ENCODE measurements around the gene LIN7A.

The LIN7A gene

DNA sequence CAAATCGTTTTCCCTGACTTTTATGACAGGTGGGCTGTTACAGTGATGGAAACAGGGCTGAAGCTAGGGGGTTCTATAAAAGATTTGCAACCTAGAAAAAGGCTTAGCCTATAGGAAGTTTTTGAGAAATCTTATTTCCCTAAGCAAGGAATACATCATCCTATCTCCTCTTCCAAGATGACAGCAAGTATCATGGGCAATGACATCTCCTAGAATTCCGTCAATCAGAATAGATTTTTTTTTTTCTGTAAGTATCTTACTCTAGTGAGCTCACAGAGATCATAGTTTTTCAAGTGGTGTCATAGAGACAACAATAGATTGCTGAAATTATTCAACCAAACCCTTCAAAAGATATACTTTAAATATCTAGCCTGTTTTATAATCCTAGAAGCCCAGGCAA lies 112.2 kb downstream of the LIN7A start:
- Histone ChIP-seq H3K27ac (ENCODE audit: low read length) (no peak overlapping the region), H3K4me1 (ENCODE audit: insufficient read depth, low read length) (peaks cover 6% of the 10 kb centered on the region; the same call in 1 of the 2 replicates), H3K9me3 (ENCODE audit: insufficient read depth, low read depth, low read length) (no peaks in the 10 kb centered on the region), H3K9ac (ENCODE audit: low read depth, low read length) (no peak overlapping the region), H3K27me3 (ENCODE audit: insufficient read depth, low read length) (no peaks in the 10 kb centered on the region), H3K4me3 (ENCODE audit: low read length) (no peak overlapping the region), H3K36me3 (ENCODE audit: insufficient read depth, low read depth, low read length) (no peaks in the 10 kb centered on the region)

- H3K4me3 ChIP-seq (ENCODE audit: low read length) = no peak overlapping the region
- no peak overlapping the region for H3K27ac ChIP-seq (ENCODE audit: low read length)
- no peaks in the 10 kb centered on the region for H3K36me3 ChIP-seq (ENCODE audit: insufficient read depth, low read depth, low read length)
- H3K9ac ChIP-seq (ENCODE audit: low read depth, low read length) = no peak overlapping the region
- H3K4me1 ChIP-seq (ENCODE audit: insufficient read depth, low read length) = peaks cover 6% of the 10 kb centered on the region; the same call in 1 of the 2 replicates
- H3K9me3 ChIP-seq (ENCODE audit: insufficient read depth, low read depth, low read length) = no peaks in the 10 kb centered on the region
- H3K27me3 ChIP-seq (ENCODE audit: insufficient read depth, low read length) = no peaks in the 10 kb centered on the region
Observed at GRCh38 chr12:80823393-80823792, 114.3 kb downstream of the LIN7A start.

GRCh38 chr12:80821513-80822000 lies 116.2 kb downstream of the LIN7A start:
- no peak overlapping the region for H3K27ac ChIP-seq (ENCODE audit: low read length)
- no peaks in the 10 kb centered on the region for H3K36me3 ChIP-seq (ENCODE audit: insufficient read depth, low read depth, low read length)
- H3K4me1 ChIP-seq (ENCODE audit: insufficient read depth, low read length) = peaks cover 6% of the 10 kb centered on the region; the same call in 1 of the 2 replicates
- no peak overlapping the region for H3K9ac ChIP-seq (ENCODE audit: low read depth, low read length)
- H3K27me3 ChIP-seq (ENCODE audit: insufficient read depth, low read length) = no peaks in the 10 kb centered on the region
- H3K9me3 ChIP-seq (ENCODE audit: insufficient read depth, low read depth, low read length) = no peaks in the 10 kb centered on the region
- no peak overlapping the region for H3K4me3 ChIP-seq (ENCODE audit: low read length)

DNA sequence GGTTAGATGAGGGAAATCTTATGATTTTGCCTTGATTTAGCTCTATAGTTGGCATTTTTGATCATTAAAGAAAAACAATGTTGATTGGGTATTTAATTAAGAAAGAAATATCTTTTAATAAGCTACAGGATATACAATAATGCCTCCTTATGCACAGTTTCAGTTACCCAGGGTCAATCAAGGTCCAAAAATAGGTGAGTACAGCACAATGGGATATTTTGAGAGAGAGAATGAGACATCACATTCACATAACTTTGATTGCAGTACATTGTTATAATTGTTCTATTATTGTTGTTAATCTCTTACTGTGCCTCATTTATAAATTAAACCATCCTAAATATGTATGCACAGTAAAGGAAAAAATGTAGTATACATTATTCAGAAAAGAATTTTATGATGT lies 118.9 kb downstream of the LIN7A start:
- no peak overlapping the region for H3K4me3 ChIP-seq (ENCODE audit: low read length)
- no peaks in the 10 kb centered on the region for H3K9me3 ChIP-seq (ENCODE audit: insufficient read depth, low read depth, low read length)
- H3K36me3 ChIP-seq (ENCODE audit: insufficient read depth, low read depth, low read length) = no peaks in the 10 kb centered on the region
- peaks cover 6% of the 10 kb centered on the region; the same call in 1 of the 2 replicates for H3K4me1 ChIP-seq (ENCODE audit: insufficient read depth, low read length)
- H3K27me3 ChIP-seq (ENCODE audit: insufficient read depth, low read length) = no peaks in the 10 kb centered on the region
- H3K9ac ChIP-seq (ENCODE audit: low read depth, low read length) = no peak overlapping the region
- H3K27ac ChIP-seq (ENCODE audit: low read length) = no peak overlapping the region

GRCh38 chr12:80815351-80815750 lies 122.4 kb downstream of the LIN7A start:
- Histone ChIP-seq H3K36me3 (ENCODE audit: insufficient read depth, low read depth, low read length) (peaks cover 7% of the 10 kb centered on the region; the same call in 1 of the 2 replicates), H3K4me3 (ENCODE audit: low read length) (no peak overlapping the region), H3K27me3 (ENCODE audit: insufficient read depth, low read length) (no peaks in the 10 kb centered on the region), H3K4me1 (ENCODE audit: insufficient read depth, low read length) (no peaks in the 10 kb centered on the region; the same call in 1 of the 2 replicates), H3K9me3 (ENCODE audit: insufficient read depth, low read depth, low read length) (no peaks in the 10 kb centered on the region), H3K27ac (ENCODE audit: low read length) (no peak overlapping the region), H3K9ac (ENCODE audit: low read depth, low read length) (no peak overlapping the region)

- Histone ChIP-seq H3K4me3 (ENCODE audit: low read length) (no peak overlapping the region), H3K4me1 (ENCODE audit: insufficient read depth, low read length) (no peaks in the 10 kb centered on the region), H3K27ac (ENCODE audit: low read length) (no peak overlapping the region), H3K9me3 (ENCODE audit: insufficient read depth, low read depth, low read length) (no peaks in the 10 kb centered on the region), H3K27me3 (ENCODE audit: insufficient read depth, low read length) (no peaks in the 10 kb centered on the region), H3K9ac (ENCODE audit: low read depth, low read length) (no peak overlapping the region), H3K36me3 (ENCODE audit: insufficient read depth, low read depth, low read length) (peaks cover 10% of the 10 kb centered on the region; the same call in 1 of the 2 replicates)
Observed at GRCh38 chr12:80814453-80814852, 123.3 kb downstream of the LIN7A start.

DNA sequence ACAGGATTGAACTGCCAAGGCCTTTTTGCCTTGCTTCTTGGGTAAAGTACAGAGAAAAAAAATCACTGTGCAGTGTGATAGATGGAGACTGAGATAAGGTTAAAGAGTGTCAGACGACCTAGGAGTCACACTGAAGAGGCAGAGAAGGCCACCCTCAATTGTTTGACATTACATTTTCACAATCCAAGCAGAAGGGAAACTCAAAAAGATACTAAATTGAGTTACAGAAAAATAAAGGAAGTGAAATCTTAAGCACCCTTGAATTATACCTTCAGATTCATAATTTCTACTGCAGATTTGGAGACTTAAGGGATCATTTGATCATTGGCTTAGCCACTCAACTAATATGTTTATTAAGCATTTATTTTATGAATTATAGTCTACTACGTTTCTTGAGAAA lies 123.9 kb downstream of the LIN7A start:
- Histone ChIP-seq H3K9me3 (ENCODE audit: insufficient read depth, low read depth, low read length) (no peaks in the 10 kb centered on the region), H3K4me1 (ENCODE audit: insufficient read depth, low read length) (no peaks in the 10 kb centered on the region), H3K4me3 (ENCODE audit: low read length) (no peak overlapping the region), H3K27me3 (ENCODE audit: insufficient read depth, low read length) (no peaks in the 10 kb centered on the region), H3K9ac (ENCODE audit: low read depth, low read length) (no peak overlapping the region), H3K27ac (ENCODE audit: low read length) (no peak overlapping the region), H3K36me3 (ENCODE audit: insufficient read depth, low read depth, low read length) (peaks cover 10% of the 10 kb centered on the region; the same call in 1 of the 2 replicates)

GRCh38 chr12:80811957-80812708 lies 125.6 kb downstream of the LIN7A start:
- H3K27ac ChIP-seq (ENCODE audit: low read length) = no peak overlapping the region
- H3K4me3 ChIP-seq (ENCODE audit: low read length) = no peak overlapping the region
- H3K9me3 ChIP-seq (ENCODE audit: insufficient read depth, low read depth, low read length) = no peaks in the 10 kb centered on the region
- H3K36me3 ChIP-seq (ENCODE audit: insufficient read depth, low read depth, low read length) = peaks cover 10% of the 10 kb centered on the region; the same call in 1 of the 2 replicates
- no peak overlapping the region for H3K9ac ChIP-seq (ENCODE audit: low read depth, low read length)
- no peaks in the 10 kb centered on the region for H3K4me1 ChIP-seq (ENCODE audit: insufficient read depth, low read length)
- H3K27me3 ChIP-seq (ENCODE audit: insufficient read depth, low read length) = no peaks in the 10 kb centered on the region

DNA sequence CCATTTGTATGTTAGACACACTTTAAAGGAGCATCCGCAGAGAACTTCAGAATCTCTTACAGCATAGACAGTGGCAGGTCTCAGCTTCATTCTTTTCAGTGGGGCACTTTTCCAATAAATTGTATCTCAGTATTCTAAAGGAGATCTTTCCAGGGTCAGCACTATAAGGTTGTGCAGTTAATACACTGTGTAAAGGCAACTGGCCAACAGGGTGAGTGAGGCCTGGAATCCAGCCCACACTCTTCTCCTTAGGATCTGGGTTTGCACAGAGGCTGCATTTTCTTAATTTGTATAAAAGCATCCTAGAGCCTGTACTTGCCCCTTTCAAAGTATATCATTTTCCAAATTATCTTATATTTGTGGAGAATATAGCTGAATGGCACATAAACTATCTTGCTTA lies 126.9 kb downstream of the LIN7A start:
- Histone ChIP-seq H3K27me3 (ENCODE audit: insufficient read depth, low read length) (no peaks in the 10 kb centered on the region), H3K4me3 (ENCODE audit: low read length) (no peak overlapping the region), H3K9me3 (ENCODE audit: insufficient read depth, low read depth, low read length) (no peaks in the 10 kb centered on the region), H3K4me1 (ENCODE audit: insufficient read depth, low read length) (no peaks in the 10 kb centered on the region), H3K27ac (ENCODE audit: low read length) (no peak overlapping the region), H3K9ac (ENCODE audit: low read depth, low read length) (no peak overlapping the region), H3K36me3 (ENCODE audit: insufficient read depth, low read depth, low read length) (peaks cover 10% of the 10 kb centered on the region; the same call in 1 of the 2 replicates)

GRCh38 chr12:80807640-80808288 lies 130.0 kb downstream of the LIN7A start:
- H3K27ac ChIP-seq (ENCODE audit: low read length) = no peak overlapping the region
- H3K4me3 ChIP-seq (ENCODE audit: low read length) = no peak overlapping the region
- H3K9me3 ChIP-seq (ENCODE audit: insufficient read depth, low read depth, low read length) = no peaks in the 10 kb centered on the region
- H3K9ac ChIP-seq (ENCODE audit: low read depth, low read length) = no peak overlapping the region
- no peaks in the 10 kb centered on the region for H3K4me1 ChIP-seq (ENCODE audit: insufficient read depth, low read length)
- H3K27me3 ChIP-seq (ENCODE audit: insufficient read depth, low read length) = no peaks in the 10 kb centered on the region
- peaks cover 10% of the 10 kb centered on the region; the same call in 1 of the 2 replicates for H3K36me3 ChIP-seq (ENCODE audit: insufficient read depth, low read depth, low read length)

GRCh38 chr12:80805106-80805505 lies 132.6 kb downstream of the LIN7A start:
- peaks cover 1% of the 10 kb centered on the region; the same call in 1 of the 2 replicates for H3K36me3 ChIP-seq (ENCODE audit: insufficient read depth, low read depth, low read length)
- H3K27ac ChIP-seq (ENCODE audit: low read length) = no peak overlapping the region
- H3K4me1 ChIP-seq (ENCODE audit: insufficient read depth, low read length) = no peaks in the 10 kb centered on the region
- H3K27me3 ChIP-seq (ENCODE audit: insufficient read depth, low read length) = no peaks in the 10 kb centered on the region
- no peak overlapping the region for H3K4me3 ChIP-seq (ENCODE audit: low read length)
- H3K9me3 ChIP-seq (ENCODE audit: insufficient read depth, low read depth, low read length) = no peaks in the 10 kb centered on the region
- H3K9ac ChIP-seq (ENCODE audit: low read depth, low read length) = no peak overlapping the region
